Kidney epithelial cell (primary cell): Measurements from ENCODE around the gene DEDD2. TPM values are rescaled to one million over a fixed set of nuclear protein-coding genes. Genes with fewer than 3 reads are reported as not detected.

Experiments
- DNase-seq: peaks from one replicate; pipeline ENCODE4 v3.0.0-alpha.2; 2010; ENCODE audit warnings: low read depth
- H3K27me3 ChIP-seq: 2 replicates; pipeline ENCODE4 v1.6.0; 2011; ENCODE audit warnings: low read length; ENCODE audit not compliant: control insufficient read depth, insufficient read depth
- H3K36me3 ChIP-seq: 2 replicates; pipeline ENCODE4 v1.5.1; 2011; ENCODE audit warnings: low read length; ENCODE audit not compliant: control insufficient read depth, insufficient read depth
- H3K4me3 ChIP-seq: 2 replicates; pipeline ENCODE4 v1.5.1; 2011; ENCODE audit warnings: low read depth, mild to moderate bottlenecking, control low read depth, low read length
- CTCF ChIP-seq: IDR thresholded peaks from 2 replicates; pipeline ENCODE4 v1.5.1; 2011; ENCODE audit warnings: mild to moderate bottlenecking, moderate library complexity, low read length, control low read depth, inconsistent platforms; ENCODE audit not compliant: insufficient read depth, poor library complexity, severe bottlenecking
- total RNA-seq: library from RNA; depleted of rRNA; stranded (reverse); fragments of >200 nt; gene quantifications from 2 replicates; pipeline ENCODE4 v1.2.3, GENCODE V29; 2015

Gene DEDD2
- total RNA-seq, 1 donor from 2014 or later: 47.3 TPM

DNA sequence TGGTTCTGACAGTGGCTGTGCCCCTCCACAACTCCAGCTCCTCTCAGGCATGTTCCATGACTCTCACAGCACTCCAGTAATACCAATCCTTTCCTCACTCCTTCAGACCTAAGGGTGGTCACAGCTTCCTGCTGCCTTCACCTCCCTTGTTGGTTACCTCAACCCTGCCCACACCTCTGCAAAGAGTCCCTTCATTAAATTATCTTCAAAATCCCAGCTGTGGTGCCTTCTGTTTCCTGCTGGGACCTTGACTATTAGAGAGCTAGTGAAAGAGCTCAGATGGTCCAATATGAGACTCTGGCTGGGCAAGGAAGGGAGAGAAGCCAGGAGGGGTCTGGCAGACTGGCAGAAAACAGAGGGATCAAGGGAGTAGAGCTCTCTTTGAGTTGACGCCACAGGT, 26.1 kb downstream of the DEDD2 start:
- Histone ChIP-seq H3K4me3 (no peak overlapping the region), H3K27me3 (no peaks in the 10 kb centered on the region), H3K36me3 (no peaks in the 10 kb centered on the region)
- DNase-seq: no peak
- TF ChIP-seq CTCF: no peak

GRCh38 chr19:42189133-42189532, 28.3 kb downstream of the DEDD2 start:
- no peak for DNase-seq
- H3K27me3 ChIP-seq: no peaks in the 10 kb centered on the region
- H3K4me3 ChIP-seq: no peak overlapping the region
- no peaks in the 10 kb centered on the region for H3K36me3 ChIP-seq
- no peak for TF ChIP-seq CTCF

GRCh38 chr19:42188665-42189064, 28.8 kb downstream of the DEDD2 start:
- DNase-seq: no peak
- no peaks in the 10 kb centered on the region for H3K36me3 ChIP-seq

DNA sequence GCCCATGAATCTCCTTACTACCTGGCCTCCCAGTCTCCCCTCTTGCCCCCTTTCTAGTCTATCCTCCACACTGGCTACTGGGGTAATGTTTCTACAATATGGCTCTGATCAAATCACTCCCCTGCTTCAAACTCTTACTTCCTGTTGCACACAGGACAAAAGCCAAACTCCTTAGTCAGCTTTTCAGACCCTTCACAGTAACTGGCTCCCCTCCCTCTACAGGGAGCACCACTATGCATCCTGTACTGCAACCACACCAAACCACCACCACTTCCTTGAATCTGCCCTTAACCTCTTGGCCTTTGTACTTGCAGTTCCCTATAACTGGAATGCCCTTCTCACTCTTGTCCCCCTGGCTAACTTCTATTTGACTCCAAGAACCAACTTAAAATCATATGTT, 32.2 kb downstream of the DEDD2 start:
- TF ChIP-seq CTCF: no peak
- Histone ChIP-seq H3K27me3 (peaks cover 3% of the 10 kb centered on the region), H3K4me3 (no peak overlapping the region), H3K36me3 (no peaks in the 10 kb centered on the region)
- no peak for DNase-seq

More at GRCh38 chr19:42188665-42189064, 28.8 kb downstream of the DEDD2 start:
- H3K4me3 ChIP-seq: no peak overlapping the region
- TF ChIP-seq CTCF: no peak
- no peaks in the 10 kb centered on the region for H3K27me3 ChIP-seq

- H3K36me3 ChIP-seq: no peaks in the 10 kb centered on the region
- no peak for DNase-seq
- H3K27me3 ChIP-seq: peaks cover 11% of the 10 kb centered on the region
- no peak overlapping the region for H3K4me3 ChIP-seq
- TF ChIP-seq CTCF: peak; percentile 86
Measured at GRCh38 chr19:42184401-42184861, 33.0 kb downstream of the DEDD2 start.

- H3K4me3 ChIP-seq: no peak overlapping the region
- no peak for DNase-seq
- TF ChIP-seq CTCF: peak; percentile 40
- no peaks in the 10 kb centered on the region for H3K36me3 ChIP-seq
- peaks cover 55% of the 10 kb centered on the region for H3K27me3 ChIP-seq
Measured at GRCh38 chr19:42178791-42179674, 38.4 kb downstream of the DEDD2 start.
